ENCODE results near the gene CMIP.

Gene CMIP

GRCh38 chr16:81535679-81536360, 91.2 kb downstream of the CMIP start:
- no peak for DNase-seq (ENCODE audit: low read depth)

- no peak for DNase-seq (ENCODE audit: low read depth)
These were observed 92.0 kb downstream of the CMIP start for GRCh38 chr16:81536648-81537047.

DNA sequence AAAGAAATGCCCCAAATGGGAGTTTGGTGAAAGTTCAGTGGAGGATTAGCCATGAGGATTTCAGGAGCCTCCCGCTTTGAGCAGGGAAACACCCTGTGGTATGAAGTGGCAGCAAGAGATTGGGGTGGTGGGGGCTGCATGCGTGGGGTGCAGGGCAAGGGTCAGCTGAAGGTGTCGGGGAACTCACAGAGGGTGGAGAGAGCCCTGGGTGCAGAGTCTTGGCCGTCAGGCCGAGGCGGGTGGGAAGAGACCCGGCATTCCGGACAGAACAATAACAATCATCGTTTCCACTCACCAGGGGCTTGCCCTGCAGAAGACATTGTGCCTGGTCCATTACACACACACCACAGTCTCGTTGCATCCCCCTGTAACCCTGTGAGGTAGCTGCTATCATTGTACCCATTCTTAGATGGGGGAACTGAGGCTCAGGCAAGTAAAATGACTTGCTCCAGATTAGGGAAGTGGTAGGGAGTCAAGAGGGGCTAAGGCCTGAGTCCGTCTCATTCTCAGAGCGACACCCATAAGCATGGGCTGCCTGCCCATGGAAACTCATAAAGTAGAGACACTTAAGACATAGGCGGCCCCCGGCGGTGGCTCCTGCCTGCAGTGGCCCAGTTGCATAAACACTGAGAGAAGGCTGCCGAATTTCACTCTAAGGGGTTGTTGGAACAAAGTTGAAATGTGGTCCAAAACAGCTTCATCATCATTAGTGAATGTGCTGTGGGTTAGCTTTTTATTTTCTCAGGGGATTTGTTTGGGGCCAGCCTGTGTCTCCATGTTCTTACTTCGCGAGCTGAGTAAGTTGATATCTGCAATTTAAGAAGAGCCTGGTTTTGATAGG, 93.3 kb downstream of the CMIP start:
- no peak for DNase-seq (ENCODE audit: low read depth)

- DNase-seq (ENCODE audit: low read depth) = no peak
These were observed 94.6 kb downstream of the CMIP start for GRCh38 chr16:81539009-81539758.

DNA sequence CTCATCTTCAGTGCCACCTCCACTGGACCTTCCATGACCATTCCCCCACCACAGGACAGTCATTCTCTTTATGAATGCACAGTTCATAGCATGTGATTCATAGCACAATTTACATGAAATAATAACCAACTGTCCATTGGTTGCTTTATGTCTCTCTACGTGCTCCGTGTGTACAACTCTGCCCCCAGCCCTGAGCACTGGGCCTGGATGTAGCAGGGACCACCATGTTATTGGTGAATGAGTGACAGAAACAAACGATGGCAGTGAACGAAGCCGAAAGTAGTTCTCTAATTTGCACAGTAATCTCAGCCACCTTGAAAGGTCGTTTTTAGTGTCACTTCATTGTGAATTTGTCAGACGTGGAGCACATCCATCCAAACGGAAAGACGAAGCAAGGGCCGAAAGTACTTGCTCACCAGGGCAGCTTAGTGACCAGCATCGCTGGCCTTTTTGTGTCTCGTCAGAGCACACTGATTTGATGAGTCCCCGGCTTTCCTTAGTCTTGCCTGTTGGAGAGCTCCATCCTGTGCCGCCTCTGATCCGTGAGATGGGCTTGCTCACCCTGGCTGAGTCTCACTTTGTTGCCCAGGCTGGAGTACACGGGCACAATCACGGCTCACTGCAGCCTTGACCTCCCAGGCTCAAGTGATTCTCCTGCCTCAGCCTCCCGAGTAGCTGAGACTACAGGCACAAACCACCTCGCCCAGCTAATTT, 95.3 kb downstream of the CMIP start:
- no peak for DNase-seq (ENCODE audit: low read depth)

DNA sequence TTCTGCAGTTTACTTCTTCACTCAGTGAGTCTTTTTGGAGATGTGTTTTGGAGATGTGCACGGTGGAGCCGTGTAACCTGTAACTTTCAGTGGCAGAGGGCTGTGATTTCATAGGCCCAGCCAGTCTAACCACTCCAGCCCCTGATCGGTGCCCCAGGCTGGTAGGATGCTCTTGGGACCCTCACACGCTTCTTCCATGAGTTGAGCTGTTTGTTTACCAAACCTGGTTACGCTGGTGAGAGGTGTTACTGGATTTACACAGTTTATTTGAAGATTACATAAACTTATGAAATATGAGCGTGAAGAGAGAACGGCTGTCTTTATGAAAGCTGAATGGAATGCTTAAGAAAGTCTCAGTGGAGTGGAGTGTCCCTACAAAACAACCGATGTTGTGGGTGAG, 96.7 kb downstream of the CMIP start:
- no peak for DNase-seq (ENCODE audit: low read depth)

DNA sequence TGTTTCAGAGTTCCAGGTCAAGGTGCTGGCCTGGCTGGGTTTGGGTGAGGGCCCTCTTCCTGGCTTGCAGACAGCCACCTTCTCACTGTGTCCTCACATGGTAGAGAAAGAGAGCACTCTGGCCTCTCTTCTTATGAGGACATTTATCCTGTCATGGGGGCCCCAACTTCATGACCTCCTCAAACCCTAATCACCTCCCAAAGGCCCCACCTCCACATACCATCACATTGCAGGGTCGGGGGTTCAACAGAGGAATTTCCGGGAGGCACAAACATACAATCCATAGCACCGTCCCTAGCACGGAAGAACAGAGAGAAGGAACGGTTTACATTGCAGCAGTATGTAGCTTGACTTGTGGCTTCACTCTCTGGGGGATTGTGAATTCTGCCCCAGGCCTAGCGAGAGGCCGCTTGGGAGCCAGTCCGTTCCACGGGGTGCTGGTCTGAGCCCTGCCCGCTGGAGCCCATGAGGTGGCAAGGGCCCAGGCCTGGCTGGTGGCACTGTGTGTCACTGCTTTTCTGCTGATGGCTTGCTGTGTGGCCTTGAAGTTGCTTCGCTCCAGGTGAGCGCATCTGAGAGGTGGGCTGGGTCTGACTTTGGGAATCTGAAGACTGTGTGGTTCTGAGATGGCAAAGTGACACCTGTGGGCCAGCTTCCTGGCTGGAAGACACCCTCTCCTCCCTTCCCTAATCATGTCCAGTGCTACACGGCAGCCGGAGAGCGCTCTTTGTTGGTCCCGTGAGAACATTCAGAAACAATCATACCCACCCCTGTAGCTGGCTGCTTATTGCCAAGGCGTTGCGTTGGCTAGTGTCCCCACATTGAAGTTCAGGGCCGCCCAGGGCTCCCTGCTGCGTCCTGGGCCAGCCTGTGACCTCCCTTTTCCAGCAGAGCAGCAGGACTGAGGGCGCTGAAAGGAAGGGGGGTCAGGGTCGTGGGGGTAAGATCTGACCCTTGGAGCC, 98.3 kb downstream of the CMIP start:
- DNase-seq (ENCODE audit: low read depth) = no peak

DNA sequence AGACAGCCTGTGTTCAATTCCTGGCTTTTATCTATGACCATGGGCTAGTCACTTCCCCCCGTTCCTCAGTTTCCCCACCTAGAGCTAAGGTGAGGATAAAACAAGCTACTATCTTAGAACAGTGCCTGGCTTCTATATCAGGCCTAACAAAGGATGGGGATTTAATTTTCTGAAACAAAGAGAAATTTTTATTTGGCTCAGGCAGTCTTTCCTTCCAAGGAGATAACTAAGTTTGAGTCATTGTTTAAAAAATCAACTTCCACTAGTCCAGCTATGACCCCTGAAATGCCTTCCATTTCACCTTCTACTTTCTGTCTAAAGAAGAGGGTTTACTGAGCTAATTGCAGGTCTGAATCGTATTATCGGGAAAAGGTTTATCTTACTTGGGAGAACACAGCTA, 99.0 kb downstream of the CMIP start:
- DNase-seq (ENCODE audit: low read depth) = no peak

- DNase-seq (ENCODE audit: low read depth) = no peak
These were observed 99.7 kb downstream of the CMIP start for GRCh38 chr16:81544261-81544660.

DNA sequence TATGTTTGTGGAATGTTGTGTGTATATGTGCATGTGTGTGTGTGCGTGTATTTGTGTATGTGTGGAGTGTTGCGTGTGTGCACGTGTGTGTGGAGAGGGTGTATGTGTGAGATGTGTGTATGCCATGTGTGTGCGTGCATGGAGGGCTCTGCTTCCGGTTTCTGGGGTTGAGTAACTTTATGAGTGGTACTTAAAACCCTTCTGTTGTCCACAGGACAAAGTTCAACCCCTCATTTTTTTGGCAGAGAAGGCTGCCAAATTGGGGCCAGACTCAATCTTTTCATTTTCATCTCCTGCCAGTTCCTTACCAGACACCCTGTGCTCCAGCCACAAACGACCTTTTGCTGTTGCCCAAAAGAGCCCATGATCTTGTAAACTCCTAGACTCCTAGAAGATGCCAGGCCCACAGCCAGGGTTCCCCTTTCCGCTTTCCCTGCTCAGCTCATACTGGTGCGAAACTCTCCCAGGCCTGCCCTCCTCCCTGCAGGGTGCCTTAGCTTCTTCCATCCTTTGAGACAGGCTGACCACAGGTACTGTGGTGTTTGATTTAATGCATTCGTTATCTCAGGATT, 100.2 kb downstream of the CMIP start:
- no peak for DNase-seq (ENCODE audit: low read depth)

DNA sequence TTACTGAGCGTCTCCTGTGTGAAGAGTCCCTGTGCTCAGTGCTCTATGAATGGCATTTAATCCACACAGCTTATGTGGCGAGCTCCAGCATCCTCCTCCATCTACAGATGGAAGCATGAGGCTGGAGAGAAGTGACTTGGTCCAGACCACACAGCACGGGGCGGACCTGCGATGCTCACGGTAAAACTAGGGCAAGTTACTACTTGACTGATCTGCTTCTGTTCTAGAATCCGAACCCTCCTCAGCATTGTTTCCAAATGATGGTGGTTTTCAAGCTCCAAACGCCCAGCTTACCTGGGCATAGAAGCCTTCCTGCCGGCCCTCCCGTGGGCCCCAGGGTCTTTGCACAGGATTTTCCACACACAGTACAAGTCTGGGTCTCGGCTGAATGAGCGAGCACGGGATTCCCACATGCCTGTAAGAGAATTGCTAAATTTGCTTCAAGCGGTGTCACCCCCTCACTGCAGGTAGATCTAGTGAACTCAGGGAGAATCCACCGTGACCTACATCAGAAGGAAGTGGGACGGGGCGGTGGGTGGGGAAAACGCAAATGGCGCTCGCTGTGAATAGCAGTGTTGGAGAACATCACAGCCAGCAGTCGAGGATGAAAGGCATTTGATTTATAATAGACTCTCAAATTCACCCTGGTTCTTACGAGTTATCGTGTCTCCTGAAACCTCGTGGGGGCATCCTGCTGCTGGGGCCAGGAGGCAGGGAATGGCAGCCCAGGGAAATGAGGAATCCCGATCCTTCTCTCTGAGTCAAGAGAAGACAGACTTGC, 101.1 kb downstream of the CMIP start:
- no peak for DNase-seq (ENCODE audit: low read depth)

DNA sequence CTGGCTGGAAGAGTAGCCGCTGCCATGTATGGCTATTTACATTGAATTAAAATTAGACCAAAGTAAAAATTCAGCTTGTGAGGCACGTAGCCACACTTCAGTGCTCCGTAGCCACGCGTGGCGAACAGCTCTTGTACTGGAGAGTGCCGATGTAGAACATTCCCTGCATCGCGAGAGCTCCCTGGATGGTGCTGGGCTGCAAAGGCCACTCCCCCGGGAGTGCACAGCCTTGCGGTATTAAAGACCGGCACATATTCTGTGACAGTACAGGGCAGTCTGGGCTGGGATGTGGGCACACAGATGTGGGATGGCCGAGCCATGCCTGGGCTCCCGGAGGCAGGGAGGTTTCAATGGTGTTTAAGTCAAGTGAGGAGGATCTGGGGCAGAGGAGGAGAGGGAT, 102.2 kb downstream of the CMIP start:
- no peak for DNase-seq (ENCODE audit: low read depth)

DNA sequence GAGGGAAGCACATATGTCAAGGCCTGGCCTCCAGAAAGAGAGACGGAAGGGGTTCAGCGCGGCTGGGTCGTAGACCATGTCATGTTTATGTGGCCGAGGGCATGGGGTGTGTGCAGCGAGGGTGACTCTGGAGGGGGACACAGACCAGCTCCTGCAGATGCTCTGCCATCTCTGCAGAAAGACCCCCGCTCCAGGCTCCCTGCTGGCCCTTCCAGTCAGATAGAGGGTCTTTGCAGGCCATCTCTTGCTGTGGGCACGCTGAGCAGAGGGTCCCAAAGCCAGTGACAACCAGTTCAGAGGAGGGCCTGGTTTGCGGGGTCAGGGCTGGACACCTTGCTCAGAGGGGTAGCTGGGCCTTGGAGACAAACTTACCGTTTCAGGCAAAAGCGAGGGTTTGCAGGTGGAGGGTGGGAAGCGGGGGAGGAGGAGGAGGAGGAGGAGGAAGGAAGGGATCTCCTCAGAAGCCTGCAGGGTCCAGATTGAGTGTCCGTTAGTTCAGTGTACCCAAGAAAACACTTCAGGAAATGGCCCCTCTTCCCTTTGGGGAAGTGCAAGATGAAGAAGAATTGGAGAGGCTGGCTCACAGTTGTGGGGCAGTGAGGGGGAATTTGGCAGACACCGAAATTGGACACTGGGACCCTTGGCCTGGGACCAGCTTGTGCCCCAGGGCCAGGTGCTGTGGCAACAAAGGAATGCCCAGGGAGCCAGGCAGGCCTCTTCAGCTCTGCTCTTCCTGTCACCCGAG, 102.8 kb downstream of the CMIP start:
- DNase-seq (ENCODE audit: low read depth) = no peak

GRCh38 chr16:81547939-81548216, 103.3 kb downstream of the CMIP start:
- DNase-seq (ENCODE audit: low read depth) = no peak

DNA sequence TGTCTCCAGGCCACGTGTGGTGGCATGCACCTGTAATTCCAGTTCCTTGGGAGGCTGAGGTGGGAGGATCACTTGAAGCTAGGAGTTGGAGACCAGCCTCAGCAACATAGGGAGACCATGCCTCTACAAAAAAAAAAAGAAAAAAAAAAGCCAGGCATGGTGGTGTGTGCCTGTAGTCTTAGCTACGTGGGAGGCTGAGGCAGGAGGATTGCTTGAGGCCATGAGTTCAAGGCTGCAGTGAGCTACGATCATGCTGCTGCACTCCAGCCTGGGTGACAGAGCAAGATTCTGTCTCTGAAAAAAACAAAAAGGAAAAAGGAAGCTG, 103.9 kb downstream of the CMIP start:
- no peak for DNase-seq (ENCODE audit: low read depth)

DNA sequence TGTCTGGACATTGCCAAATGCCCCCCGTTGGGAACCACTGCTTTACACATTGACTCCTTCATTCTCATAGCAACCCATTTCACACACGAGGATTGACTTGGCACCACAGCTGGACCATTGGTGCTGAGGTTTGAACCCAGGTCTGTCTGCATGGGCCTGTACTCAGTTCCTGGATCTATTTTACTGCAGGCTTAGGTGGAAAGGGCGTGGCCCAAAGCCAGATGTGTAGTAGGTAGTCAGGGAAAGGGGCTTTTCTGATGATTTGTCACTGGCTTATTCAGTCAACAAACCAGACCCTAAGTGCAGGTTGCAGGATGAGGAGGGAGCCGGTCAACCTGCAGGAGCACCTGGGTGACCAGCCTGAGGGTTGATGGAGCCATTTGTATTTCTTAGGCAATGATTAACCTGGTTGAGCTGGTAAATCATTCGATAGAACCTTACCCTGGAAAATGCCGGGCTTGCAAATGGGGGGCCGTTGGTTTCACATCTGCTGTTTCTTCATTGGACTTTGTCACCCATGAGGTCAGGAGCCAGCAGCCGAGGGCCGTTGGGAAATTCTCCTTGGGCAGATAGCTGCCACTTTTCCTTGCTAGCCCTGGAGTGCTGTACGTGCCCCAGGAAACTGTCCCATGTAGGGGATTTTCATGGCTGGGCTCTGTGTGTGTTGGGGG, 104.4 kb downstream of the CMIP start:
- DNase-seq (ENCODE audit: low read depth) = no peak

DNA sequence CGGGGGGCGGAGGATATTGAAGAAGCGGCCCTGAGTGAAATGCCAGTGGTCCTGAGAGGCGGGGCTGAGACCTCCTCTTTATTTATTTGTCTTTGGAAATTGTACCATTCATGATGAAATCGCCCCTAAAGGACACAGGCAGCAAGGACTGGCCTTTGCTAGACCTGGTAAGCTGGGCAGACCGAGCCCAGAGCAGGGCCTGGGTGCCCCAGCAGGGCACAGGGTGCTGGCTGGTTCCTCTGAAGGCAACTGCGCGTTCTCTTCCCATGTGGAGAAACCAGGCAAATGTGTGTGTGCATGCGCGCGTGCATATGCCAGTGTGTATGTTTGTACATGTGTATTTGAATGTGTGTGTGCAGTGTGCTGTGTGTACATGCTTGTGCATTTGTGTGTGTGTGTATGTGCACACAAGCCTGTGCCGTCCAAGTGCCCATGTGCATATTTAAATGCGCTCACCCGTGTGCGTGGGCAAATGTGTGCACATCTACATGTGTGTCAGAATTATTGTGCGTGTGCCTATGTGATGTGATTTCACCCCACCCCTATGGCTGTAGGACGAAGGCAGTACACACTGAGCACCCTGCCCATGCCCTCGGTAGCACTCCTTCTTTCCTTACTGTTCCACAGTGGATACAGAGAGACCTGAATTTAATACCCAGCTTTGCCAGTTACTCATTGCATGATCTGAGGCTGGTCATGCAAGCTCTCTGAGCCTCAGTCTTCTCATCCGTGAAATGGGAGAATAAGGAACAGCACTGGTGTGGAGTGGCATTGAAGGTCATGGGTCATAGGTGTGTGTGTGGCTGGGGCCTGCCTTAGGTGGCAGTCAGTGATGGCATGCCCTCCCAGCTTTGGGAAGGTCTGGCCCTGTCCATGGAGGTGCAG, 105.2 kb downstream of the CMIP start:
- no peak for DNase-seq (ENCODE audit: low read depth)

GRCh38 chr16:81550432-81550808, 105.8 kb downstream of the CMIP start:
- DNase-seq (ENCODE audit: low read depth) = no peak
